Esophagus squamous epithelium (tissue), 4 donors: Measurements from ENCODE around the gene CAMK1G.

Source experiments
- POLR2A ChIP-seq, 4 donors: fragments of 450-650 bp; IDR thresholded peaks; one replicate each; pipeline ENCODE4 v1.6.1; 2017; ENCODE audit warnings: antibody characterized with exemption in 4 of 4, mild to moderate bottlenecking in 4 of 4, moderate library complexity in 3 of 4
- TF ChIP-seq, protein P1 (sequence below), 6 experiments: fragments of 450-650 bp in 4 of 6; fragments of 200-600 bp in 2 of 6; sonication (generic) in 2 of 6; IDR thresholded peaks; one replicate each; pipeline ENCODE4 v1.5.1; 2016 to 2019; ENCODE audit warnings: antibody characterized with exemption in 6 of 6, mild to moderate bottlenecking in 4 of 6, moderate library complexity in 4 of 6

DNA sequence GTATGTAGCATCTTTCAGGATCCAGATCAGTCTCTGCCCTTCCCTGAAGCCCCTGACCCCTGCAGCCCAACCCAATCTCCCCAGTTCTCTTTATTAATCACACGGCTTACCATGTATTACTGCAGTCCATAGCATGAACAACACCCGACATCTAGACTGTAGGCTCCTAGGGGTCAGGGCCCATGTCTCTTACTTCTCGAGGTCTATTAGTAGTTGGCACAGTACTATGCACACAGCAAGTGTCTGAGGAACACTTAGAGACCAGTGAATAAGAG, 27.1 kb downstream of the CAMK1G start:
- TF ChIP-seq POLR2A (IDR thresholded peaks at IDR 0.05) = no peak
- TF ChIP-seq, protein P1, sequence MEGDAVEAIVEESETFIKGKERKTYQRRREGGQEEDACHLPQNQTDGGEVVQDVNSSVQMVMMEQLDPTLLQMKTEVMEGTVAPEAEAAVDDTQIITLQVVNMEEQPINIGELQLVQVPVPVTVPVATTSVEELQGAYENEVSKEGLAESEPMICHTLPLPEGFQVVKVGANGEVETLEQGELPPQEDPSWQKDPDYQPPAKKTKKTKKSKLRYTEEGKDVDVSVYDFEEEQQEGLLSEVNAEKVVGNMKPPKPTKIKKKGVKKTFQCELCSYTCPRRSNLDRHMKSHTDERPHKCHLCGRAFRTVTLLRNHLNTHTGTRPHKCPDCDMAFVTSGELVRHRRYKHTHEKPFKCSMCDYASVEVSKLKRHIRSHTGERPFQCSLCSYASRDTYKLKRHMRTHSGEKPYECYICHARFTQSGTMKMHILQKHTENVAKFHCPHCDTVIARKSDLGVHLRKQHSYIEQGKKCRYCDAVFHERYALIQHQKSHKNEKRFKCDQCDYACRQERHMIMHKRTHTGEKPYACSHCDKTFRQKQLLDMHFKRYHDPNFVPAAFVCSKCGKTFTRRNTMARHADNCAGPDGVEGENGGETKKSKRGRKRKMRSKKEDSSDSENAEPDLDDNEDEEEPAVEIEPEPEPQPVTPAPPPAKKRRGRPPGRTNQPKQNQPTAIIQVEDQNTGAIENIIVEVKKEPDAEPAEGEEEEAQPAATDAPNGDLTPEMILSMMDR (IDR thresholded peaks at IDR 0.05) = no peak
